ENCODE measurements around the gene DAPK1.
A peak's percentile ranks its signal among the peaks of the same experiment; 100 is the strongest.

The DAPK1 gene

GRCh38 chr9:87673446-87674120 lies 175.9 kb downstream of the DAPK1 start:
- DNase-seq: peak; percentile 38

- DNase-seq: peak; percentile 99
These were observed 177.1 kb downstream of the DAPK1 start for GRCh38 chr9:87674565-87675299.

GRCh38 chr9:87675906-87676515 lies 178.3 kb downstream of the DAPK1 start:
- DNase-seq: no peak

- DNase-seq: peak; percentile 12
These were observed 179.5 kb downstream of the DAPK1 start for GRCh38 chr9:87676976-87677775.

GRCh38 chr9:87677776-87678587 lies 180.3 kb downstream of the DAPK1 start:
- no peak for DNase-seq

DNA sequence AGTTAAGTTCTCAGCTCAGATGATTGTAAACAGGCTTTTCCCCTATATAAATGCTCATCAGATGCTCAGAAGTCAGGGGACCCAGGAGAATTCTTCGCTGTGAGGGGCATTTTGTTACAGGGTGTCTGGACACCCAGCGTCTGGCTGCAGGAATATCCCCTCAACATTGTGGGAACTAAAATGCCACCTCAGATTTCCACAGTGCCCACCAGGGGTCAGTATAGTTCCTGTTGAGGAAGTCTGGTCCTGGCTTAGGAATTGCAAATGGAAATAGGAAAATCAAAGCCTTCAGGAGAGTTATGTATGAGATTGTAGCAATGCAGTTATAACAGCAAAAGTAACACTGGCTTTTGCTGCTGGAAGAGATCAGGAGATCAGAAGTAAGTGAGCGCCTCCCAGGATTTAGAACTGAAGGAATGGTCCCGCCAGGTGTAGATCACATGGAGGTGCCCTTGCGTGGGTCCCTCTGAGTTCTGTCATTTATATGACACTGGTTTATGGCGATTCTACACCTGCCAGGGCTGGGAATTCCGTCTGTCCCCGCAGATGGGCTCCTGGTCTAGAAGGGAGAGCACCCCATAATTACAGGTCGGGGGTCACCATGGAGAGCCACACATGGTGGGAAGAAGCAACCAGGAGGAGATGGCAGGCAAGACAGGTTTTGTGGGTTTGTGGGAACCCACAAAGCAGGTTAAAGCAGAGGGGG lies 181.1 kb downstream of the DAPK1 start:
- DNase-seq: peak; percentile 75

- no peak for DNase-seq
These were observed 183.8 kb downstream of the DAPK1 start for GRCh38 chr9:87681271-87682061.

- DNase-seq: no peak
These were observed 184.4 kb downstream of the DAPK1 start for GRCh38 chr9:87682085-87682484.

DNA sequence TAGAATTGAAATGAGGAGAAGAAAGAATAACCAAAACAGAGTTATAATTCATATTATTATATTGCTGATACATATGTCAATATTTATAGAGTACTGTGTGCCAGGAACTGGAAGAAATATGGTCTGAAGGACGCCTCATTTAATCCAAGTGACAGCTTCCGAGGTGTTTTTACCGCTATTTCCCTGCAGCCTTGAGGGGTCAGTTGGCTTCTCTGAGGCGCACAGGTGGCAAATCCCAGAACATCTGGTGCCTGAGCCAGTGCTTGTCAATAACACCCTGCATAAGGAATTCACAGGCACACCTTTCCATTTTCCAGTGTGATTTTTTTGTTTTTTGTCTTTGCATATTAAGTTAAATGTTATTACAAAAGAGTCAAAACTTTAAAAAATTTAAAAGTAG lies 185.0 kb downstream of the DAPK1 start:
- no peak for DNase-seq

- DNase-seq: no peak
These were observed 186.3 kb downstream of the DAPK1 start for GRCh38 chr9:87683751-87684626.

DNA sequence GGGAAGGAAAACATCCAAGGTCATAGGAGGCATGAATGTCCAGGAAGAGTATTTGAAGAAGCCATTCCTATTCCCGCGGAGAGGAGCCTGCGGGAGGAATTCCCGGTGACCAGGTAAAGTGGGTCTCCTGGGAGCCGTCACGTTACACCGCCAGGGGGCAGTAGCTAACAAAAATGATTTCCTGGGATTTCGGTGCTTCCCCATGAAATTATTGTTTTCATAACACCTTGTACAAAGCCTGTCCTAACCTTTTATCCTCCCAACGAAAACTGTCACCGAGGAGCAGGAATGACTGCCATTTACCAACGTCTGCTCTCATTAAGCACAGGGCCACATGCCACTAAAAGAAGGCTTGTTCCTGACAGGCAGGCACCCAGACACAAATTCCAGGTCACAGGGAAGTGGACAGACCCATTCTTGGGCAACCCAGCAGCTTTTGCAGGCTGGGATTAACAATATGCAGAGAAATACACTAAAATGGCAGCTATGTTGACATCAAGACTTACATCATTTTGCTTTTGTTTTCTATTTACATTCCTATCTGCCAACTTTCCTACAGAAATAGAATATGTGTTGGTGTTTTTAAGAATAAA lies 187.1 kb downstream of the DAPK1 start:
- peak; percentile 45 for DNase-seq

DNA sequence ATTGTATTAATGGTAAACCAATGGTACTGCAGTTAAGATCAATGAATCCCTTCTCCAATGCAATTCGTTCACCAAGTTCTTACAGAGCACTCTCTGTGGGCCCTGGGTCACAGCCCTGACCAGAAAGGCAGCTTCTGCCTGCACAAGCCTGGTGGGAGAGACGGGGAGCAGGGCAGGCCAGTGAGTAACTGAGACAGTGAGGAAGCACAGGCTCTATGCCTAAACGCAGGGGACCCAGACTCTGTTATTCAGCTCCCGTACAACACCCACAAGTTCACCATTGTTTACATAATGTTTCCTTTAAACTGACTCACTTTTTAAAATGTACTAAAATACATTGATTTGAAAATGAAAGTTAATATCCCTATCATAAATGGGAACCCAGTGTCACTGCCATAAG lies 187.8 kb downstream of the DAPK1 start:
- no peak for DNase-seq

DNA sequence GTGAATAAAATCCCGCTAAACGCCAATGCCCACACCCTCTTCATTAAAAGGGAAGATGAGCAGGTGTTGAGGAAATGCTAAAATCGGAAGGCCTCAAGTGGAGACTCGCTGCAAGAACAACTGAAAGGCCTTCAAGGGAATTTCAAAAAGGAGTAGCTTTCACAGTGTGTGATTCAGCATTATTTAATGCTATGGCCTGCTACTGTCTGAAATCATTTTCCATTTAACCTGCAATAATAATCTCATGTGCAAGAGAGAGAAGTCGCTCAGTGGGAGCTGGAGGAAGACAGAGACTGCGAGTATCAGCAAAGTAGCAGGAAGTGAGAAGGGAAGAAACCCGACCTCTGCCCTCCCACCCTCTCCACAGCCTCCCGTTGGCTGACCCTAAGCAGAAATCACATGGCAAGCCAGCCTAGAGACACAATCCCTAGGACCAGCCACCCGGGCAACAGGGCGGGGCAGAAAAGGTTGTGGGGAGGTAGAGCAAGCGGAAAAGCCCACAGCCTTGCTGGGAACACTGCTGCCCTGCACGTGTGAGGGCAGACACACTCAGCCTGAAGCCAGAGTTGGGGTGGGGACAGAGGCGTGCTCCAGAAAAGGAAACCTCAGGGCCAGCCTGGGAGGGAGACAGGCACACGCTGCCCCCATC lies 188.3 kb downstream of the DAPK1 start:
- DNase-seq: peak; percentile 38

DNA sequence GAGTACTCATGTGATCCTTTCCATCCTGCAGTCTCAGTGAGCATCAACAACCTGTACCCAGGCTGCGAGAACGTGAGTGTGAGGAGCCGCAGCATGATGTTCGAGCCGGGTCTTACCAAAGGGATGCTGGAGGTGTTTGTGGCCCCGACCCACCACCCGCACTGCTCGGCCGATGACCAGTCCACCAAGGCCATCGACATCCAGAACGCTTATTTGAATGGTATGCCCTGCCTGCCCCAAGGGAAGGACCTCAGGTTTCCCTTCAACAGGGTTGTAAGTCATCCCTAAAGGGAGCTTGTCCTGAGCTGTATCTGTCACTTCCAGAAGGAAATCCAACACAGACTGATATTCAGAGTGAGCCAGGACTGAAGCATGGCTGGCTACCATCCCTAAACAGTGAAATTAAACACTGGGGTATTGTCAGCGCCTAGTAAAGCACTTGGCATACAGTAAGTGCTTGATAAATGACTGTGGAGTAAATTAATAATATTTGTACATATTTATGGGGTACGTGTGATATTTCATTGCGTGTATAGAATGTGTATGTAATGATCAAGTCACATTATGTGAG lies 188.9 kb downstream of the DAPK1 start:
- no peak for DNase-seq

GRCh38 chr9:87687207-87687606 lies 189.5 kb downstream of the DAPK1 start:
- no peak for DNase-seq

GRCh38 chr9:87694236-87694755 lies 196.6 kb downstream of the DAPK1 start:
- DNase-seq: no peak

GRCh38 chr9:87695523-87695922 lies 197.9 kb downstream of the DAPK1 start:
- DNase-seq: no peak

DNA sequence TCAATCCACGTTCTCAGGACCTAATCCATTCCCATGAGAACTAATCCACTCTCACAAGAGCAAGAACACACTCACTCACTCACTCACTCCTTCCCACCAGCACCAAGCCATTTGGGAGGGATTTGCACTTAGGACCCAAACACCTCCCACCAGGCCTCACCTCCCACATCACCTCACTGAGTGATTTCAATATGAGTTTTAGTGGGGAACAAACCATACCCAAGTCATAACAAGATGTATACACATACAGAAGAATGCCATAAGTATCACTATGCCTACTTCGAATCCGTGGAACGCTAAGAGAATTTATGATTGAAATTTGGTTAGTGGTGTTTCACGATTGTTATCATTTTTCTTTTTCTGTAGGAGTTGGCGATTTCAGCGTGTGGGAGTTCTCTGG lies 199.0 kb downstream of the DAPK1 start:
- DNase-seq: no peak

Data from hematopoietic multipotent progenitor cell treated with erythropoietin and hydrocortisone succinate and interleukin-3 and kit ligand, for 8 days (in vitro differentiated cells).